NCI-H2029 (cell line): ENCODE data around the gene OSBP2.

Experiments used
- DNase-seq: peaks from one replicate; lab custom pipeline; 2025; lab: John Stamatoyannopoulos, UW

The OSBP2 gene

DNA sequence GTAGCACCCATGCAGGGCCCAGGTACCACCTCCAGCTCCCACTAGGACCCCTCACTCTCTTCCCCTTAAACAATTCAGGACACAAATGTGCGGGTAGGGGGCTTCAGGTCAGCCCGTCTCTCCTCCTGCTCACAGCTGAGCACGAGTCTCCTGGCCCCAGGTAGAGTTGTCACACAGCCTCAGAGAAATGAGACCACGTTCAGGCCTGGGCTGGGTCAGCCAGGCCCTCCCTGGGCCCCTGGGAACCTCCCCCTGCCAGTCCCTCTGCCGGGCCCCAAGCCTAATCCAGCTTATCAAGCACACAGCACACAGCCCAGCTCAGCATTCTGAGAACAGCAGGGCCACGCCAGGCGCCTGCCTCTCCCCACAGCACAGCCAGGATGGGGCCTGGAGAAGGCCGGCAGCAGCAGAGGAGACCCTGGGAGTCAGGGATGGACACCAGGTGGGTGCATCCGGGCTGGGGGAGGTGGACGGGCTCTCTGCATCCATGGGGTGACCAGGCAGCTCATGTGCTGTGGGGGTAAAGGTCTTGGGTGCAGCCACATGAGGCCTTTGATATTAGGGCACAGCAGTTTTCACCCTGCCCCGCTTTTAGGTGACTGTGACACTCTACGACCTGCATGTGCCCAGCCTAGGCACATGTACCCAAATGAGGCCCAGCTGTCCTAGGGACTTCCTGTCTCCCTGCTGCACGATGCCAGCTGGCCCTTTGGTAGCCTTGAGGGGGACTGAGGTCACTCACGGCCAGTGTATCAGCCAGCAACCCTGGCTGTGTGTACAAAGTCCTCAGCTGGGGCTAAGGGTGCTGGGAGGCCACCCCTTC lies 186.9 kb downstream of the OSBP2 start:
- no peak for DNase-seq

DNA sequence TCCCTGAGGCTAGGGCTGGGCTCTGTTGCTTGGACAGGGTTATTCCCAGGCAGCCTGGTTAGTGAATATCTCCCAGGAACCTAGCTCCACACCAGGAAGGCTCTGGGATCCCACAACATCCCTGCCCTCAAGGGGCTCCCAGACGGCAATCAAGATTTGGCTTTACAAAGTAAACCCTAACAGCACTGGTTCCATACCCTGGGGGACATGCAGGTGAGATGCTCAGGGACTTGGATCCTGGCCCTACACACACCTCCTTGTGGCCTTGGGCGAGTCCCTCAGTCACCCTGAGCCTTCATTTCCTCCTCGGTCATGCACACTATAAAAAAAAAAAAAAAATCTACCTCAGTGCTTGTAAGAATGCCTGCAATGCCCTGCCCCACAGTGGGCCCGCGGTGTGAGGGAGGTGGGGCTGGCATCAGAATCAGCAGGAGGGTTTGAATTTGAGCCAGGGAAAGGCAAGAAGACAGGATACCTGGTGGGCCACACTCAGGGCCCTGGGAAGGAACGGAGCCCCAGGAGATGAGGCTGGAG lies 187.6 kb downstream of the OSBP2 start:
- no peak for DNase-seq

DNA sequence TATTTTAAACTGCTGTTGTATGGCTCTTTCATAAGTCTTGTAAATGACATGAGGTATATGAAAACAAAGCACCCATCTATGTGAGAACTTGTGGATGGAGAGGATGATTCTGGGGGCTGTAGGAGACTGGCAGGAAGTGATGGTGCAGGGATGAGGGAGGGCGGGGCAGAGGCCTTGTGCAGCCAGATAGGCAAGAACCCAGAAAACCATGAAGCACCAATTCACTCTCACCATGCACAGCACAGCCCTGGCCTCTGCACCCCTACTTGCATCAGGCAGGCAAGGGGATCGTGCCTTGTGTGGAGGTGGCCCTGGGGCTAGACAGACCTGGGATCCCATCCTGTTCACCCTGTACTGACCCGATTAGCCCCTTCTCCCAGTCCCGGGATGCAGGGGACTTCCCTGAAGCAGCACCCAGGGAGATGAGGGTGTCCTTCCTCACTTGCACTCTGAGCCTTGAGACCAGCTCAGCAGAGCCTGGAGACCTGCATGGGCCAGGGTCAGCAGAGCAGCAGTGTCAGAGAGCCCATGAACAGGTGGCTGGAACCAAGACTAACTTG lies 188.4 kb downstream of the OSBP2 start:
- no peak for DNase-seq

DNA sequence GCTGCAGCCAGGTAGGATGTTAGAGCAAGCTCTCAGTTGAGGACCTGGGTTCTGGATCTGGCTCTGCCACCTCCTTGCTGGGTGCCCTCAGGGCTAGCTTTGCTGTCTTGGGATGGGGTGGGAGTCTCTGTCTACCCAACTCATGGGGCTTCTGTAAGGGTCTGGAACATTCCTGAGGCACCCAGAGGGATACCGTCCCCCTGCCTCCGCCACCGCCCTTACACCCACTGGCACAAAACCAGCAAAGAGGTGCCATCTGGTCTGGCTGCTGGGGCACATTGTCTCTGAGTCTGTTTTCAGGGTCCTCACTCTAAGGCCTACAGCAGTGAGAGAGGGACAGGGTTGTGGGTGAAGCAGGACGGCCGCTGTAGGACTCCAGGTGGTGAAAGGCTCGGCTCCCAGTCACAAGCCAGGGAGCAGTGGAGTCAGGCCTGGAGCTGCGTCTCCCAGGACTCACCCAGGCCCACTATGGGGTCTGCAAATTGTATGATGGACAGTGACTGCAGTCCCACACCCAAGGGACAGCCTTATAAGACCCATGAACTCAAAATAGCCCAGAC lies 189.0 kb downstream of the OSBP2 start:
- no peak for DNase-seq

DNA sequence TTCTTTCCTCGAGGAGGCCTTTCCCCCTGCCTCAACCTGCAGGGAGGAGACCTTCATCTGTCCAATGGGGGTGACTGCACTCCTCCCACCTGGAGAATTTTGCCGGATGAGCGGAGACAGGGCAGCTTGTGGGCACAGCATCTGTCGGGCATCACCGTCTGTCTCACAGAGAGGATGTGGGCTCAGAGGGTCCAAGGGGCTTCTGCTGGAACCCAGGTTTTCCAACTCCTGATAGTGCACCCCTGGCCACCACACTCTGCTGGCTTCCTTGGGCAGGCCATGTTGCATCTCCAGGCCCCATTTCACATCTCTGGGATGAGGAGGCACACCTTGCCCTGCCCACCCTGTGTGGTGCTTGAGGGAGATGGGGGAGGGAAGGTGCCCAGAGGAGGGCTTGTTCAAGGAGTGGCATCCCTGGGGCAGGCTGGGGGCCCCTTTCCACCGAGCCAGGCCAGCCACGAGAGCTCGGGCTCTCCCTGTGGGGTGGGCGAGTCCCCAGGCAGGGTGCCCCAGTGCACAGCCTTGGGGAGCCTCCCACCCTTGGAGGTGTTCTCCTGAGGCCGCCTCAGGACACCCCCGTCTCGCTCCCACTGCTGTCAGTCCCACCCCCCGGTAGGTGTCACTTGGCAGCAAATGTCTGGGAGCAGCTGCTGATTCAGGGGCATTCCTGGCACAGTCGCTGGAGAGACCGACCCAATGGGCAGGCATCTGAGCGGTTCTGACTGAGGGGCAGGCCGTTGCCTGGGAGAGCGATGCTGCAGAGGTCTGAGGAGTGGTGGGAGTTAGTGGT lies 189.7 kb downstream of the OSBP2 start:
- no peak for DNase-seq

DNA sequence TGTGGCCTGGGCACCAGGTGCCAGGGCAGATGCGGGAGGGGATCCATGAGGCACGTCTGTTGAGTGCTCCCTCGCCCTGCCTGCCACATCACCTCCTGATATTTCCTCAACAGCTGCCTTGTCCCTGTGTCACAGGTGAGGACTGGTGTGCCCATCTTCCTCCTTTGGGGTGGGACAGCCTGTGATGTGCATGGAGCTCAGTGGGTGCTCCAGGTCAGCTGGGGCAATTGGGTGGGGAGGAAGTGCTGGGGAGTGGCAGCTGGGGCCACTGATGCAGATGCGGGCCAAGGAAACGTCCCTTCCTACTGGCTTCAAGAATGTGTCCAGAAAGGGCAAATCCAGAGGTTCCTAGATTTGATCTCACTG lies 190.3 kb downstream of the OSBP2 start:
- no peak for DNase-seq

DNA sequence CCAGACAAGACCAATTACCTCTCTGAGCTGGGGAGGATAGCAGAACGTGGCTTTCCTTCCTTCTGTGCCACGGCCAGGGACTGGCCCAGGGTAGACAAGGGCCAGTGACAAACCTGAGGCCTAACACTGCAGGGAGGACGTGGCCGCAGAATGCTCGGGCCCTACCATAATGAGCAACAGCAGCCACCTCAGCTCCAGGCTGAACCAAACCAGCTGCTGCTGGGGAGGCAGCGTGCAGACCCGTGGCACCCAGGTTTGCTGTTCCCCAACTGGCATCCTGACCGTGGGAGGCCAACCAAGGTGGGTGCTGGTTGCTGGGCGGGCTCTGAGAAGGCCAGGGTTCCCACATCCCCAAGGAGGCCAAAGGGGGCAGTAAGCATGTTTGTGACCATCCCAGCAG lies 190.9 kb downstream of the OSBP2 start:
- DNase-seq, result no peak

DNA sequence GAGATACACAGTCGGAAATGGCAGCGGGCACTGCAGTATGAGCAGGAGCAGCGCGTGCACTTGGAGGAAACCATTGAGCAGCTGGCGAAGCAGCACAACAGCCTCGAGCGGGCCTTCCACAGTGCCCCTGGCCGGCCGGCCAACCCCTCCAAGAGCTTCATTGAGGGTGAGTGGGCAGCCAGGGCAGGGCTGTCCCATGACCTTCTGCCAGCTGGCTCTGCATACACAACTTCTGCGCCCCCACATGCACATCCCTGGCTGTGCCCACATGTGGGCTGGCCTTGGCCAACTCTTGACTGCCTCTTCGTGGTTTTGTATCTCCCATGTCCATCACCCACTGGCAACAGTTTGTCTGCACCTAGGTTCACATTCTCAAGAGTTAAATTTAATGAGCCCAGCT lies 192.8 kb downstream of the OSBP2 start:
- DNase-seq, result no peak

DNA sequence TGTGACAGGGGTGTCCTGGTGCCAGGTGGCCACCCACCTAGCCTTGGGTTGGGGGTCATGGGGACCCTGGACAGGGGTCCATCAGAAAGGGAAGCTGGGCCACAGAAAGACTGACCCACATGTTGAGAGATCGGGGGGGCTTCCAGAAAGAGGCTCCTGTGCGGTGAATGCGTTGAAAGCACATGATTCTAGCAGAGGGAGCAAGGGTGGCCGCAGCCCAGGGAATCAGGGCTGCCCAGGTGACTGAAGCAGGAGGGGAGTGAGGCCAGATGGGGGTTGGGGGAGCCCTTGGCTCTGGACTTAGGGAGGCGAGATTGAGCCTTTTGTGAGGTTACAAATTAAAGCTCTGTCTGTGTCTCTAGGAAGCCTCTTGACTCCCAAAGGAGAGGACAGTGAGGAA lies 193.2 kb downstream of the OSBP2 start:
- DNase-seq, result no peak

DNA sequence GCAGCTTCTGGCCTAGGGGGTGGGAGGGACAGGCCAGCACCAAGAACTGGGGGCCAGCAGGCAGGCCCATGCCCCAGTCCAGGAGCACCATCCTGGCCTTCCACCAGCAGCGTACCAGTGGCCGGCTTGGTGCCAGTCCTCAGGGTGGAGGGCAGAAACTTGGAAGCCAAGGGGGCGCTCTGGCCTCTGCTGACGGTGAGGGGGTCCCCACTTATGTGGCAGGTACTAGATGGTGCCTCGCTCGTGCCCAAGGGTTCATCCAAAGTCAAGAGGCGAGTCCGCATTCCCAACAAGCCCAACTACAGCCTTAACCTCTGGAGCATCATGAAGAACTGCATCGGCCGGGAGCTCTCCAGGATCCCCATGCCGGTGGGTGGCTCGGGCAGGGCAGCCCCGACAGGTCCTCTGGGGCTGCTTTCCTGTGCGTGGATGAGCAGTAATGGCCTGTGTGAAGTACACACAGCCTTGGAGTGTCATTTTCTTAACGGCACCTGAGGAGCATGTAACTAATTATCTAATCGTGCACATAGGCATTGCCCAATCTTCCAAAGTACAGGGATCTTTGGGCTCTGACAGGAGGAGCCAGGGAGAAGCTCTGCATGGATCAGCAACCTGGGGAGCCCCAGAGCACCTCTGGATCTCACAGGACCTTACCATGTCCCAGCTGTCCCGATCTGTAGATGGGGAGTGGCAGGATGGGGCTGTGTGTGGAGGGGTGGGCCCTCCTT lies 194.8 kb downstream of the OSBP2 start:
- DNase-seq, result no peak

DNA sequence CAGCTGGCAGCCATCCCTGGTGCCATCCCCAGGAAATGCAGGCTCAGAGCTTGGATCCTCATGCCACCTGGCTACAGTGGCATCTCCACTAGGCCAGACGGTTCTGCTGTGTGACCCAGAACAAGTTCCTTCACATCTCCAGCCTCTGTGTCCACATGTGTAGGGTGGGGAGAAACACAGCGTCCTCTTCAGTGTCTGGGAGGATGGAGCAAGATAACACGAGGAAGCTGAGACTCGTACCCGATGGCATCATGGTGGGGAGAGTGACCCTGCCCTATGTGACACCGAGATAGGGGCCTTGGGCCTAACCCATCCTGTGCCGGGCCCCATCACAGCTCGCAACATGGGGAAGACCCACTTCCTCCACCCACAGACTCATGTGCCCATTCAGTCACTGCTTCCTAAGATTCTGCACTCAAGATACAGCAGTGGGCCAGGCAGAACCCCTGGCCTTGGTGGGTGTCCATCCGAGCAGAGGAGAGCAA lies 195.4 kb downstream of the OSBP2 start:
- no peak for DNase-seq

DNA sequence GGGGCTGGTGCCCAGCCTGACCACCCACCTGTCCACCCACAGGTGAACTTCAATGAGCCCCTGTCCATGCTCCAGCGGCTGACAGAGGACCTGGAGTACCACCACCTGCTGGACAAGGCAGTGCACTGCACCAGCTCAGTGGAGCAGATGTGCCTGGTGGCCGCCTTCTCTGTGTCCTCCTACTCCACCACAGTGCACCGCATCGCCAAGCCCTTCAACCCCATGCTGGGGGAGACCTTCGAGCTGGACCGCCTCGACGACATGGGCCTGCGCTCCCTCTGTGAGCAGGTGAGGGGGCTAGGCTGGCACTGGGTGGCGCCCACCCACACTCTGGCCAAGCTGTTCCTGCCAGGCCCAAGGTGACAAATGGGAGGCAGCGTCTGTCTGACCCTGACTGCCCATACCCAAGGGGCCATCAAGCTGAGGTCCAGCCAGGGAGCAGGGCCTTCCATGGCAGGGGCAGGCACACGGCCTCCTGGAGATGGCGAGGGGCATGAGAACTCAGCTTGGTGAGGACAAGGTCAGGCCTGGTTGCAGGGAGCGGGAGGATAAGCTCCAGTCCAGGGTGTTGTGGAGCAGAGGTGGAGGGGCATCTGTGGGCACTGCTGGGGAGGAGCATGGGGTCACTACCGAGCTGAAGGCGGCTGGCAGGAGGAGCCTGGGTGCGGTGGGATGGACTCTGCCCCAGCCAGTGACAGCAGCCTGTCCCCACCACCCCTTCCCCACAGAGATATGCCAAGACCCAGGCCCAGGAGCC lies 196.2 kb downstream of the OSBP2 start:
- no peak for DNase-seq

DNA sequence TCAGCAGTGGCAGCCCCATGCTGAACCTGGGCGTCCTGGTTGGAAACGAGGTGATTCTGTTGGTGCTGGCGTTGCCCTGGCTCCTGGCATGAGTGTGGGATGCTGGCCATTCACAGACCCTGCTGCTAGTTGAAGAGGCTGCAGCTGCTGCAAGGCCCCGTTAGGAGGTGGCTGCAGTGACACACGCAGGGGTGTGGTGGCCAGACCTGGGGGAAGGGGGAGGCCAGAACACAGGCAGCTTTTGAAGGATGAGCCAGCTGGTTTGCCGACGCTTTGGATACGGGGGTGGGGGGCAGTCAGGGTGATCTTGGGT lies 196.7 kb downstream of the OSBP2 start:
- no peak for DNase-seq

DNA sequence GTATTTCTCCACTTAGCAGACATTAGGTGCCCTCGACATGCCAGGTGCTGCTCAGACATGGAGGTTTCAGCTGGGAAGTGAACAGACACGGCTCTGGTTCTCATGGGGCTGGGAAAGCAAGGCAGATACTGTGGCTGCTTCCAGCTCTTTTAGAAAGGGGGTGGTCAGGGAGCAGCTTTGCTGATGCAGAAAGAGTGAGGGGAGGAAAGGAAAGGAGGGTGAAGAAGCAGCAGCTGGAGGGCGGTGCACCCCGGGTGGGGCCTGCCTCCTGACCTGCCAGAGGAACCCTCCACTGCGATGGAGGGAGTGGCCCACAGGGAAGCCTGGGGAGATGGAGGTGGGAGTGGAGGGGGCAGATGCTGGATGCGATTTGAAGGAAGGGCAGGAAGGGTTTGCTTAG lies 197.1 kb downstream of the OSBP2 start:
- DNase-seq, result no peak

DNA sequence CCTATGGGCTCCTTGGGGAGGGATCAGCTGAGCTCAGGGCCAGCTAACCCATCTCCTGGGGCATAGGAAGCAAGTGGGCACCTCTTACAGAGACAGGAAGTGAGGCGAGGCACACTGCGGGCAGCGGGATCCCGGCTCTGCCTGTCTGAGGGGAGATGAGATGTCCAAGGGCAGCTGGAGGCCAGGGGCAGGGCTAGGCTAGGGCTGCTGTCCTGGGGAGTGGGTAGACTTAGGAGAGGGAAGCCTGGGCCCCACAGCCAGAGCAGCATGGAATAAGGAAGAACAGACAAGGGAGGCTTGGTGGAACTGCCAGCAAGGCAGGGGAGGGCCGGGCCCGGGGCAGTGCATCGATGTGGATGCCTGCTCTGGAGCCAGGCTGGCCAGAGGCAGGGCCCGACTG lies 197.6 kb downstream of the OSBP2 start:
- no peak for DNase-seq

DNA sequence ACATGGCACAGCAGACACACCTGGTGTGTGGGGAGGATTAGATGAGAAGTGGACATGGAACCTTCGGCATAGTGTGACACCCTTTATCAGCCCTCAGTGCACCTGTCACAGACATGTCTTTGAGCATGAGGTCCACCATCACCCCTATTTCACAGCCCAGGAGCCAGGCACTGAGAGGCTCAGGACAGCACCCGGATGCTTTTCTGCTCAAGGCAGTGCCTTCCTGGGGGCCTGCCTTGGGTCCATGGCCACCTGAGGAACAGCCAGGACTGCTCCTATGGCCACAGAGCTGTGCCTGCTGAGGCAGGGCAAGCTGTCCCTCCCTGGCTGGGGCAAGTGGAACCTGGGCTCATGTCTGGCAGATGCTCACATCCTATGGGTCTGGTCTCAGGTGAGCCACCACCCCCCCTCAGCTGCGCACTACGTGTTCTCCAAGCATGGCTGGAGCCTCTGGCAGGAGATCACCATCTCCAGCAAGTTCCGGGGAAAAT lies 198.1 kb downstream of the OSBP2 start:
- DNase-seq, result no peak

DNA sequence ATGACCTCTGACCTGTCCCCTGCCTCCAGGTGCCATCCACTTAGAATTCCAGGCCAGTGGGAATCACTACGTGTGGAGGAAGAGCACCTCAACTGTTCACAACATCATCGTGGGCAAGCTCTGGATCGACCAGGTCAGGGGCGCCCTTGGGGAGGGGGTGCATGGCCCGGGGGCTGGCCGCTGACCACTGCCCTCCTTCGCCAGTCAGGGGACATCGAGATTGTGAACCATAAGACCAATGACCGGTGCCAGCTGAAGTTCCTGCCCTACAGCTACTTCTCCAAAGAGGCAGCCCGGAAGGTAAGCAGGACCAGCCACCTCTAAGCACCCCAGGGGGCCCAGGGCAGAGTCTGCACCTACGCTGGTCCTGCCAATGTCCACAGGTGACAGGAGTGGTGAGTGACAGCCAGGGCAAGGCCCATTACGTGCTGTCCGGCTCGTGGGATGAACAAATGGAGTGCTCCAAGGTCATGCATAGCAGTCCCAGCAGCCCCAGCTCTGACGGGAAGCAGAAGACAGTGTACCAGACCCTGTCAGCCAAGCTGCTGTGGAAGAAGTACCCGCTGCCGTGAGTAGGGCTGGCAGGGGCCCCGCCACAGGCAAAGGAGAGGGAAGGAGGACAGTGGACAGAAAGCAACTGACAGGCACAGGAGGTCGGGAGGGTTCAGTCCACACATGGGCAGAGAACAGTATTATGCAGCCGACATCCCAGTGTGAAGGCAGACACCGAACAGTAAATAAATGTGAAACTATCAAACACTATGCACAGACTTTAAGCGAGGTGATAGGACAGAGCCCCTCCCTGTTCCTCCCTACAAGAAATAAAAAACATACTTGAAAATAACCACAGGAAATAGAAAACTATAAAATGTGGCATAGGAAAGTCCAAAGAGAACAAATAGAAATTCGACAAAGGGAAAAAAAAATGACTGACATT lies 199.0 kb downstream of the OSBP2 start:
- DNase-seq, result no peak

DNA sequence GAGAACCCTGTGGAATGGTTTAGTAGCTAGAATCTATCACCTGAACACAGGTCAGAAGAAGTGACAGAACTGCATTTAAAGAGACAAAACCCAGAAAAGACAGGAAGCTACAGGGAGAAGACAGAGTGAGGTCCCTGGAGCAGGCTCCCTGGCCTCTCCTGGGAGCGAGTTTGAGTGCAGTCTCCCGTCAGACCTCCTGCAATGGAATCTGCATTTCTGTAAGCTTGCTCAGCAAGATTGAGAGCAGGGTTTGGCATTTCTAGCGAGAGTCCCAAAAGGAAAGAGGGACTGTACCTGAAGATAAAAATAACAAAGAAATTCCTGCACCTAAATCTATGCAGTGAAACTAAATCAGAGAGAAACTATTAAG lies 199.7 kb downstream of the OSBP2 start:
- no peak for DNase-seq

DNA sequence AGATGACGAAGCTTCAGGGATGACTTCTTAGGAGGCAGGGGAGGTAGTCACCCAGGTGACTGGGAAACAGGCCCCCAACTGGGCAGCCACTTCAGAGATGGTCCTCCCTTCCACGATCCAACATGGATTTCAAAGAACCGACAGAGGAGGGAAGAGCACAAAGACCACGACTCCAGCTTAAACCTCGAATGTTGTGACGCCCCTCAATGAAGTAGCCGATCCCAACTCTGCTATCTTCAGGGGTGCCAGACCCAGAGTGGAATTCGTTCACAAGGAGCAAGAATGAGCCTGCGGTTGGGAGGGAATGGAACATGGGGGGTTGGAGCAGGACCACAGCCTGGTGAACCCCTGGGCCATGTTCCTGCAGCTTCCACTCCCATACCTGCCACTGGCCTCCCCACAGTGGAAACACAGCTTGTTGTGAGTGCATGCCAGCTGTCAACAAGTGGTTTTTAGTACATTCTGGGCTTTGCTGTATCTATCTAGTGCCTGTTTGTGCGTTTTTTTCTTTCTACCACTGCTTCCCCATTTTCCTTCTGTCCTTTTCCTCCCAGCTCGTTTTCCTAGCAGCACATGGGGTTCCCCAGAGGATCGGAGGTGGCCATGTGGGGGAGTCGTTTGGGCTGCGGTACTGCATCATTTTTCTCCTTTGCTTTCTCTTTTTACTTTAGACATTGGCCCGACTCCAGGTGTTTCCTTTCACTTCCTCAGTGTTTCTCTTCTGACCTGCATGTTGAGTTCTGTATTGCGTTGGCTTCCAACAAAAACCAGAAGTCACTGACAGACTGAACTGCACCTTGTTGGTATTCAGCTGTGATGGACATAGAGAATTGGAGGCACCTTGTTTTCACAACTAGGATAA lies 208.1 kb downstream of the OSBP2 start:
- DNase-seq, result no peak
